ENCODE data around the gene UMODL1.

UMODL1 gene

DNA sequence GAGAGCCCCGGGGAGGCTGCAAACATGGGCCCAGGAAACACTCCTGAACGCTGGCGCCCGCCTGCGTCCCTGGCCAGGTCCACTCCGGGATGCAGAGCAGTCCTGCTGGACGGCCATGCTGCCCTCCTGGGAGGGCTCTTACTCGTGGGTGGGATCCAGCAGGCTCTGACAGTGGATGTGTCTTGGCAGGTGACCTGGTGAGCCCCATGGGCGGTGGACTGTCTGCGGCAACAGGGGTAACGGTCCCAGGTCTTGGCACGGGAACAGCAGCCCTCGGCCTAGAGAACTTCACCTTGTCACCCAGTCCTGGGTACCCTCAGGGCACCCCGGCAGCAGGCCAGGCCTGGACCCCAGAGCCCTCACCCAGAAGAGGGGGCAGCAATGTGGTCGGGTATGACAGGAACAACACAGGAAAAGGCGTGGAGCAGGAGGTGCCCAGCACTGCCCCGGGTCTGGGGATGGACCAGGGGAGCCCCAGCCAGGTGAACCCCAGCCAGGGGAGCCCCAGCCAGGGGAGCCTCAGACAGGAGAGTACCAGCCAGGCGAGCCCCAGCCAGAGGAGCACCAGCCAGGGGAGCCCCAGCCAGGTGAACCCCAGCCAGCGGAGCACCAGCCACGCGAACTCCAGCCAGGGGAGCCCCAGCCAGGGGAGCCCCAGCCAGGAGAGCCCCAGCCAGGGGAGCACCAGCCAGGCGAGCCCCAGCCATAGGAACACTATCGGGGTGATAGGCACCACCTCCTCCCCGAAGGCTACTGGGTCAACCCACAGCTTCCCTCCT is 39.8 kb downstream of the UMODL1 start:
- Mint-ChIP-seq H3K9me3 (no peaks in the 10 kb centered on the region), H3K27ac (no peak overlapping the region), H3K4me3 (no peak overlapping the region), H3K36me3 (ENCODE audit: low read depth) (no peaks in the 10 kb centered on the region), H3K4me1 (peaks cover 22% of the 10 kb centered on the region), H3K27me3 (ENCODE audit: low read depth, poor library complexity) (peaks cover 33% of the 10 kb centered on the region)
- TF ChIP-seq, protein P1, sequence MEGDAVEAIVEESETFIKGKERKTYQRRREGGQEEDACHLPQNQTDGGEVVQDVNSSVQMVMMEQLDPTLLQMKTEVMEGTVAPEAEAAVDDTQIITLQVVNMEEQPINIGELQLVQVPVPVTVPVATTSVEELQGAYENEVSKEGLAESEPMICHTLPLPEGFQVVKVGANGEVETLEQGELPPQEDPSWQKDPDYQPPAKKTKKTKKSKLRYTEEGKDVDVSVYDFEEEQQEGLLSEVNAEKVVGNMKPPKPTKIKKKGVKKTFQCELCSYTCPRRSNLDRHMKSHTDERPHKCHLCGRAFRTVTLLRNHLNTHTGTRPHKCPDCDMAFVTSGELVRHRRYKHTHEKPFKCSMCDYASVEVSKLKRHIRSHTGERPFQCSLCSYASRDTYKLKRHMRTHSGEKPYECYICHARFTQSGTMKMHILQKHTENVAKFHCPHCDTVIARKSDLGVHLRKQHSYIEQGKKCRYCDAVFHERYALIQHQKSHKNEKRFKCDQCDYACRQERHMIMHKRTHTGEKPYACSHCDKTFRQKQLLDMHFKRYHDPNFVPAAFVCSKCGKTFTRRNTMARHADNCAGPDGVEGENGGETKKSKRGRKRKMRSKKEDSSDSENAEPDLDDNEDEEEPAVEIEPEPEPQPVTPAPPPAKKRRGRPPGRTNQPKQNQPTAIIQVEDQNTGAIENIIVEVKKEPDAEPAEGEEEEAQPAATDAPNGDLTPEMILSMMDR (IDR thresholded peaks at IDR 0.05) = no peak
- no peak for DNase-seq

DNA sequence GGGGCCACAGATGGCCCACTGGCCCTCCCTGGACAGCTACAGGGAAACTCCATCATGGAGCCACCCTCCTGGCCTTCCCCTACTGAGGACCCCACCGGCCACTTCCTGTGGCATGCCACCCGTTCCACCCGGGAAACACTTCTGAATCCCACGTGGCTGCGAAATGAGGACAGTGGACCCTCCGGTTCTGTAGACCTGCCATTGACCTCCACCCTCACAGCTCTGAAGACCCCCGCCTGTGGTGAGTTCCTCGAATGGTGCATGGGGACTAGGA is 40.3 kb downstream of the UMODL1 start:
- no peaks in the 10 kb centered on the region for H3K36me3 Mint-ChIP-seq (ENCODE audit: low read depth)
- TF ChIP-seq, protein P1 (IDR thresholded peaks at IDR 0.05) = no peak
- DNase-seq = no peak
- H3K27me3 Mint-ChIP-seq (ENCODE audit: low read depth, poor library complexity) = peaks cover 34% of the 10 kb centered on the region
- no peaks in the 10 kb centered on the region for H3K9me3 Mint-ChIP-seq
- no peak overlapping the region for H3K27ac Mint-ChIP-seq
- H3K4me1 Mint-ChIP-seq = peaks cover 18% of the 10 kb centered on the region
- no peak overlapping the region for H3K4me3 Mint-ChIP-seq

DNA sequence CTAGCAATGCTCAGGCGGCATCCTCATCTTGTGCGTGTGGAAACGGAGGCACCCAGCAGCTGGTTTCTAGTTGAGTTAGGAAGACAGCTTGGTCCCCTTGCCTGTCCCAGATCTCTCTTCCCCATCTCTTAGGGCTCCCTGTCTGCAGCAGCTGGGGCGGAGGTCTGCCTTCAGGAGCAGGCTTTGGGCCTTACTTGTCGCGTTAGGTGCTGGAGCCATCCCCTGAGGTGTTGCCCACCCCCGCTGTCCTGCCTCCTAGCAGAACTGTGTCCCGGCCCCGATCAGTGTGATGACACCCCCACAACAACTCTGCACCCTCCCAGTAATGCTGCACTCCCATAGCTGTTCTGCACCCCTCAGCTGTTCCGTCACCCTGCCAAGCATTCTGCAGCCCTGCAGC is 40.7 kb downstream of the UMODL1 start:
- Mint-ChIP-seq H3K4me1 (peaks cover 15% of the 10 kb centered on the region), H3K36me3 (ENCODE audit: low read depth) (no peaks in the 10 kb centered on the region), H3K4me3 (no peak overlapping the region), H3K27ac (no peak overlapping the region), H3K27me3 (ENCODE audit: low read depth, poor library complexity) (peaks cover 34% of the 10 kb centered on the region), H3K9me3 (no peaks in the 10 kb centered on the region)
- TF ChIP-seq, protein P1 (IDR thresholded peaks at IDR 0.05) = no peak
- DNase-seq = no peak

DNA sequence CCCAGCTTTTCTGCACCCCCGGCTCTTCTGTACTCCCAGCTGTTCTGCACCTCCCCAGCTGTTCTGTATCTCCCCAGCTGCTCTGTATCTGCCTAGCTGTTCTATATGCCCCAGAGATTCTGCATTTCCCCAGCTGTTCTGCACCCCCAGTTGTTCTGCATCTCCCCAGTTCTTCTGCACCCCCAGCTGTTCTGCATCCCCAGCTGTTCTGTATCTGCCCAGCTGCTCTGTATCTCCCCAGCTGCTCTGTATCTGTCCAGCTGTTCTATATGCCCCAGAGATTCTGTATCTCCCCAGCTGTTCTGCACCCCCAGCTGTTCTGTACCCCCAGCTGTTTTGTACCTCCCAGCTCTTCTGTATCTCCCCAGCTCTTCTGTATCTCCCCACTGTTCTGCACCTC is 41.1 kb downstream of the UMODL1 start:
- no peaks in the 10 kb centered on the region for H3K9me3 Mint-ChIP-seq
- H3K36me3 Mint-ChIP-seq (ENCODE audit: low read depth) = no peaks in the 10 kb centered on the region
- no peak for DNase-seq
- no peak overlapping the region for H3K4me3 Mint-ChIP-seq
- TF ChIP-seq, protein P1 (IDR thresholded peaks at IDR 0.05) = no peak
- H3K27ac Mint-ChIP-seq = no peak overlapping the region
- peaks cover 14% of the 10 kb centered on the region for H3K4me1 Mint-ChIP-seq
- H3K27me3 Mint-ChIP-seq (ENCODE audit: low read depth, poor library complexity) = peaks cover 37% of the 10 kb centered on the region

DNA sequence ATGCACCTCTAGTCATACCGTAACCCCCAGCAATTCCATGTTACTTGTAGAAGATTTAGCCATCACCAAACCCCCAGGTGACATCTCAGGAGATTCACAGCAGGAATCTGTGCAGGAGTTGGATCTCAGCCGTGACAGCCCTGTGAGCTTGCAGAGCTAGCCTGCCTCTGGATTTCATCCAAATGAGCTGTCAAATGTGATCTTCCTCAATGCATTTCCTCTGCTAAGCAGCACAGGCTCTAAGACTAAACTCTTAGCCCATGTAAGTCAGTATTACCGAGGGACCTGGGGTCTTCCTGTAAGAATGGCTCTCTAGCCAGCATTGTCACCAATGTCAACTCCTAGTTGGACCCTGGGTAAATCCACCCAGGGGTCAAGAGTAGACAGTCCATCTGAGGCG is 41.7 kb downstream of the UMODL1 start:
- peaks cover 15% of the 10 kb centered on the region for H3K4me1 Mint-ChIP-seq
- no peaks in the 10 kb centered on the region for H3K36me3 Mint-ChIP-seq (ENCODE audit: low read depth)
- no peak overlapping the region for H3K27ac Mint-ChIP-seq
- H3K9me3 Mint-ChIP-seq = no peaks in the 10 kb centered on the region
- TF ChIP-seq, protein P1 (IDR thresholded peaks at IDR 0.05) = no peak
- H3K4me3 Mint-ChIP-seq = no peak overlapping the region
- H3K27me3 Mint-ChIP-seq (ENCODE audit: low read depth, poor library complexity) = peaks cover 41% of the 10 kb centered on the region
- DNase-seq = no peak

DNA sequence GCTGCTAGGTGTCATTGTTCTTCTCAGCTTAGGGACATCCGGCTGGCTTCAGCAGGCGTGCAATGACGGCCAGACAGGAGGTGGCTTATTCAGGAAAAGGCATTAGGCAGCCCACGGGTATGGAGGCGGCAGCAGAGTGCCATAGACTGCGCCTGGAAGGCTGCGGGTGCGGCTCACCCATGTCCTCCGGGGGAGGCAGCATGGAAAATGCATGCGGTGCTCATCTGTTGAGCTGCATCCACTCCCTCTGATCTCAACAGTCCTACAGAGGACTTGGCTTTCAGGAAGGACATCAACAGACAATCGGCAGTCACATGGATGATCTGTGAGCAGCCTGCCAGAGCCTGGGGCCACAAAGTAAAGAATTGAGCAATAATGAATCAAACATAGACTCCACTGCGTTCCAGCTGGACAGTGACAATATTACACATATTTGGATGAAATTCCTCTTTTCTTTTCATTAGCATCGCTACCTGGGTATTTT is 42.9 kb downstream of the UMODL1 start:
- no peak overlapping the region for H3K27ac Mint-ChIP-seq
- H3K4me3 Mint-ChIP-seq = no peak overlapping the region
- H3K36me3 Mint-ChIP-seq (ENCODE audit: low read depth) = no peaks in the 10 kb centered on the region
- peaks cover 14% of the 10 kb centered on the region for H3K4me1 Mint-ChIP-seq
- H3K9me3 Mint-ChIP-seq = no peaks in the 10 kb centered on the region
- TF ChIP-seq, protein P1 (IDR thresholded peaks at IDR 0.05) = no peak
- H3K27me3 Mint-ChIP-seq (ENCODE audit: low read depth, poor library complexity) = peaks cover 44% of the 10 kb centered on the region
- no peak for DNase-seq
